GM12875 (cell line): ENCODE measurements around the gene PSMA7.

Experiments used
- H3K4me3 ChIP-seq: one replicate; pipeline ENCODE4 v1.5.1; 2011; ENCODE audit warnings: low read depth, low read length, control low read depth
- CTCF ChIP-seq: IDR thresholded peaks from 2 replicates; pipeline ENCODE4 v1.5.1; 2011; ENCODE audit warnings: low read depth, mild to moderate bottlenecking, control low read depth, inconsistent platforms, low read length, moderate library complexity, borderline replicate concordance; ENCODE audit not compliant: insufficient read depth

Gene PSMA7

GRCh38 chr20:62146019-62146755 is 3.0 kb upstream of the PSMA7 start:
- no peak overlapping the region for H3K4me3 ChIP-seq
- no peak for TF ChIP-seq CTCF

GRCh38 chr20:62145688-62146018 is 2.5 kb upstream of the PSMA7 start:
- no peak for TF ChIP-seq CTCF
- H3K4me3 ChIP-seq, result no peak overlapping the region

DNA sequence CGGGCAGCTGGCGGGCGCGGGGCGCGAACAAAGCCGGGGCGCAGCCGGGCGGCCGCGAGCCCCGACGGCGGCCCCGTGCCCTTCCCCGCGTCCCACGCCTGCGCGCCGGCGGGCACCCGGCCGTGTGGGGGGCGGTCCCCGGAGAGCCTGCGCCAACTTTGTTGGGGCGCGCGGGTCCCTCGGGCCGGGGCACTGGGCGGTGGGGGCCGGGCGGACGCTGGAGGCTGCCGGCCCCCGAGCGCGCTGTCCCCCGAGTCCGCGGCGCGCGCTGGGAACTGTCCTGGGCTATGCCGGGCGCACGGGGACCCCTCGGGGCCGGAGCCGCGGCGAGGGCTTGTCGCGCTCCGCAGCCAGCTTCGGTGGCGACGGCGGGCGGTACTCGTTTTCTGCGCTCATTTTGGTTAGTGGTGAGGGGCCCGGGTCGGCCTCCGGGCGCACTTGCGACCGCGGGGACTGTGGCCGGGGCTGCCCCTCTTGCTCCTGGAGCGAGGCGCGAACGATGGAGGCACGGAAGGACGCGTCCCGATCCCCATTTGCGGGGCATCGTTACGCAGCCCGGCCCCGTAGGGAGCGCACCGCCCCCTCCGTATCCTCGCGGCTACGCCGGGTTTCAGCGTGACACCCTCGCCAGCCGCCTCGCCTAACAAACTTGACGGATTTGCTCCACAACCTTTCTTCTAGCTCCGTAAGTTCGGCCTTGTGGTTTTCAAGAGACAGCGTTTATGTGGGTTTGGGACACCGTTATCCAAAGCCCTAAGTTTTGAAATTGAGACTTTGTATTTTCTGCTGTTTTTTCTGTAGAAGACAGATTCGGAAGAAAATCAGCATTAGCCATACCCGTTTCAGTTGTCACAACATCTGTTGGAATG is 997 bp upstream of the PSMA7 start:
- H3K4me3 ChIP-seq, result peak overlapping the region; percentile 66
- 0 out of 2 replicates have a peak, but pooled peaks have one; percentile 0 for TF ChIP-seq CTCF

DNA sequence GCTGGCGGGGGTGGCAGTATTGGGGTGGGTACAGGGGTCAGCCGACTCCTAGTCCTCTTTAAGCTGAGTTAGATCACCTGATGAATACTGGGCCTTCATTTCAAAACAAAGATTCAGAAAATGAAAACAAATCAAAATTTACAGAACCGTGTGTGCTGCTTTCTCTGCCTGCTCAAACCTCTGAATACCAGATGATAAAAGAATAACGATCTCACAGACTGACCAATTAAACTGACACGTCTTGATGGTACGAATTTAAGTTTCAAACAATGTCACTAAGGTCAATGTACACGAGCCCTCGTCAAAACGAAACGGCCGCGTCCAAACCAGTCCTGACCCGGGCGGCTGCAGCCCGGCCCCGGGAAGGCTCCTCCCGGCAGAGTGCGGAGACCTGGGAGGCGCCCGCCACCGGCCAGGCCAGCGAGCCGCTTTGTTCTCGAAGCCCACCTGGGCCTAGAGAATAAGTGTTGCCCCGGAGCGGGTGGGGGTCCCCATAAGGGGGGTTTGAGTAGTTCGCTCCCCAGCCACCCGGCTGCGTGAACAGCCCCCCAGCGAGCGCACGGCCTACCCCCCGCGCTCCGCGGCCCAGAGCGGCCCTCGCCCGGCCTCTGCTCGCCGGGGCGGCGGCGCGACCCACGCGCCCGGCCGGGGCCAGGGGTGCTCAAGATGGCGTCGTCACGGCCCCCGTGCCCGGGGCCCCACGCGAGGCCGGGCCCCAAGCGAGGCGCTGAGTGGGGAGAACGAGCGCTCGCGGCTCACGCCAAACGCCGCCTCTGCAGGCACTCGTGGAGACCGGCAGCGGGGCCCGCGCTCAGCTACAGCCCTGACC is 728 bp downstream of the PSMA7 start:
- no peak for TF ChIP-seq CTCF
- peak overlapping the region; percentile 68 for H3K4me3 ChIP-seq

- H3K4me3 ChIP-seq, result peak overlapping the region; percentile 68
- TF ChIP-seq CTCF, result peak; percentile 24; the same call in 1 of the 2 replicates
These were observed 1.6 kb downstream of the PSMA7 start for GRCh38 chr20:62141397-62142251.

GRCh38 chr20:62141043-62141396 is 2.2 kb downstream of the PSMA7 start:
- H3K4me3 ChIP-seq, result no peak overlapping the region
- TF ChIP-seq CTCF, result no peak
